Limb (tissue), 2 donors: ENCODE measurements around the gene DUS1L.

Source experiments
- DNase-seq, 2 donors: peaks; one replicate each; pipeline ENCODE4 v3.0.0-alpha.2; 2016; ENCODE audit errors: extremely low spot score in 2 of 2

The DUS1L gene

GRCh38 chr17:82055023-82055964, 10.3 kb downstream of the DUS1L start:
- DNase-seq, result no peak

DNA sequence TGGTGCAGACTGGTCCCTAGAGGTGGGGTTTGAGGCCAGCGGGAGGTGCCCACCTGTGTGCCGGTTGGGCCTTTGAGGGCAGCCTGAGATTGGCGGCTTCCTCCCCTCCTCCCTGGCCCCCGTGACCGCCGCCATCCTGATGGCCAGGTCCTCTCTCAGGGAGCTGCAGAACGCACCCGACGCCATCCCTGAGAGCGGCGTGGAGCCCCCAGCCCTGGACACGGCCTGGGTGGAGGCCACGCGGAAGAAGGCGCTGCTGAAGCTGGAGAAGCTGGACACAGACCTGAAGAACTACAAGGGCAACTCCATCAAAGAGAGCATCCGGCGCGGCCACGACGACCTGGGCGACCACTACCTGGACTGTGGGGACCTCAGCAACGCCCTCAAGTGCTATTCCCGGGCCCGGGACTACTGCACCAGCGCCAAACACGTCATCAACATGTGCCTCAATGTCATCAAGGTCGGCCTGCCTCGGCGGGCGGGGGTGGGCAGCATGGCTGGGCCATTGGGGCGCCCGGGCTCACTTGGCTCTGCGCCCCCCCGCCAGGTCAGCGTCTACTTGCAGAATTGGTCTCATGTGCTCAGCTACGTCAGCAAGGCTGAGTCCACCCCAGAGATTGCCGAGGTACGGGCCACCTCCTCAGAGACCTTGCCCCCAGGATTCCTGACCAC, 11.1 kb downstream of the DUS1L start:
- no peak for DNase-seq

- DNase-seq, result no peak
These were observed 11.9 kb downstream of the DUS1L start for GRCh38 chr17:82053556-82054263.

- no peak for DNase-seq
These were observed 12.5 kb downstream of the DUS1L start for GRCh38 chr17:82053130-82053529.

DNA sequence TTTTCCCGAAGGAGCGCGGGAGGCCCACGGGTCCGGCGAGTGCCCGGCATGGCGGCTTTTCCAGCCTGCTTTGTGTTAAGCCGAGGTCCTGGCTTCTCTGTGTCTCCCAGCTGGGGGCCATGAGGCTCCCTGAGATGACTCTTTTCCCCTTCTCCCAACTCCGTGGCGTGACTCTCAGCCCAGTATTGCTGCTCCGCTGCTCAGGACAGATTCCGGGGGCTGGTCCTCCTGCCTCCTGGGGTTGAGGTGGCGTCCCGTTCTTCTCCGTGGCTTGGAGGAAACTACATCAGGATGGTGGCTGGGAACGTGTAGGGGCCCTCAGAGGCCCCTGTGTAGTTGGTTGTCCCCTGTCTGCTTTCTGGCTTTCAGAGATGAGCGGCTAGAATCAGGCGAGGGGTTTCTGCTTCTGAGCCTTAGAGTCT, 13.0 kb downstream of the DUS1L start:
- no peak for DNase-seq

GRCh38 chr17:82051776-82052637, 13.6 kb downstream of the DUS1L start, which contains the start of the genes GPS1 and RFNG:
Gene GPS1 (plus strand): TSS chr17:82051898. CDS start chr17:82051932, 34 bp downstream.
Gene RFNG (minus strand): TSS chr17:82051811. CDS start chr17:82051766, 45 bp downstream.
- DNase-seq, result peak; percentile 57 to 87

DNA sequence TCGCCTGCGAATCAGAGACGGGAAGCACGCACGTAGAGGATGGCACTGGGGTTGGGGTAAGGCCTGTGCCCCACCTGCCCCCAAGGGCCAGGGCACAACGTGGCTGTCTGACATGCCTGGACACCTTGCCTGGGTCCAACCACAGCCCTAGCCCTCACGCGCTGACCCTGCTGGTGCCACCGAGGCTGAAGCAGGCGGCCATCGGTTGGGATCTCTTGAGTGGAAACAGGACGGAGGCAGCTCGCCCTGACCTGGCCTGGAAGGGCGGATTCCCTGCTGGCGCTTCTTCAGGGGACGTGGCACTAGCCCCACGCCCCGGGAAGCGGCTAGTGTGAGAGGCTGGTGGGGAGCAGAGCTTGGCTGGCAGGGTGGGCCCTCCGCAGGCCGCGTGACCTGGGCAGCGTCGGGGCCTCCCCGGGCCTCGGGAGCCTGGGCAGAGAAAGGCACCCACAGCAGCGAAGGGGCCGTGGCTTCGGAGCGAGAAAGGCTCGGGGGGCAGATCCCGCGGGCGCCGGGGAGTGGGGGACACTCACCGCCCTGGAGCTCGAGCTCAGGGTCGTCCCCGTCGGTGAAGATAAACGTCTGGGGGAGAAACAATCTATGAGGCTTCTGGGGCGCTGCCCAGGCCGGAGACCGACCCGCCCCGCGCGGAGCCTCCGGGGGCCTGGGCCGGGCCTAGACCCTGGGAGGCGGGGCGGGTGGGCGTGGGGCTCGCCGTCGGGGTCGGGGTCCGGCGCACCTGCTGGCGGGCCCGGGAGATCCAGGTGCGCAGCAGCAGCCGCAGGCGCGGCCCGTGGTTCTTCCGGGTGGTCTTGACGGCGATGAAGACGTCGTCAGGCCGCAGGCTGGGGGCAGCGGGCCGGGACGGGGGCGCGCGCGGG, 14.6 kb downstream of the DUS1L start:
- DNase-seq, result no peak

GRCh38 chr17:82050152-82050760, 15.3 kb downstream of the DUS1L start:
- DNase-seq, result no peak

- no peak for DNase-seq
These were observed 16.1 kb downstream of the DUS1L start for GRCh38 chr17:82049521-82049971.

DNA sequence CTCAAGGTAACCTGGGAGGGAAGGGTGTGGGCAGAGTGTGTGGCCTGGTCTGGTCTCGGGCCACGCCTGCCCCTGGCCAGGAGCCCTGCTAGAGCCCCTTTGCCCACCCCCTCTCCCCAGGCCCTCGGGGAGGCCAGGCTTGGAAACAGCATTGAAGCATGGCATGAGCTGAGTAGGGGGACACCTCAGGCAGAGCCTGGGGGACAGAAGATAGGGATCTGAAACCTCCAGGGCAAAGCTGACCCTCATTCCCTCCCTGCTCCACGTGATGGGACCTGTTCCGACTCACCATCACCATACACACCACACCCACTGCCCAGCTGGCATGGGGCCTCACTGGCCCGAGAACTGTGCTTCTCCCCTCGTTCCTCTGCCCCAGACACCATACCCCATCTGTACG, 16.5 kb downstream of the DUS1L start:
- DNase-seq, result no peak

- no peak for DNase-seq
These were observed 17.0 kb downstream of the DUS1L start for GRCh38 chr17:82048571-82048971.

GRCh38 chr17:82047914-82048570, 17.6 kb downstream of the DUS1L start:
- no peak for DNase-seq

DNA sequence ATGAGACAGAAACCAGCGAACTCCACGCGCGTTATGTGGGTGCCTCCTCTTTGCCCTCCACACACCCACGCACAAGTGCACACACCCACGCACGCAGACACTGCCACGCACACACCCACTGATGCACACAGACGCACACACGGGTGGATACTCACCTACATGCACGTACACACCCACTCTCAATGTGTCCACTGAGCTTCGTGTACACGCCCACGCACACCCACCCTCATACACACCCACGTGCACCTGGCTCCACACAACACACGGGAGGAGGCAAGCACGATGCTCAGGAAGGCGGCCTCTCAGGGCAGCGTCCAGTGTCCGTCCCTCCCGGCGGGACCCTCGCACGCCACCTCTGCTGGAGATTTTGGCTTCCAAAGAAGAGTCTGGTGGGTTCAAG, 18.2 kb downstream of the DUS1L start:
- DNase-seq, result no peak

GRCh38 chr17:82046903-82047302, 18.7 kb downstream of the DUS1L start:
- DNase-seq, result no peak

GRCh38 chr17:82045936-82046484, 19.6 kb downstream of the DUS1L start:
- no peak for DNase-seq

DNA sequence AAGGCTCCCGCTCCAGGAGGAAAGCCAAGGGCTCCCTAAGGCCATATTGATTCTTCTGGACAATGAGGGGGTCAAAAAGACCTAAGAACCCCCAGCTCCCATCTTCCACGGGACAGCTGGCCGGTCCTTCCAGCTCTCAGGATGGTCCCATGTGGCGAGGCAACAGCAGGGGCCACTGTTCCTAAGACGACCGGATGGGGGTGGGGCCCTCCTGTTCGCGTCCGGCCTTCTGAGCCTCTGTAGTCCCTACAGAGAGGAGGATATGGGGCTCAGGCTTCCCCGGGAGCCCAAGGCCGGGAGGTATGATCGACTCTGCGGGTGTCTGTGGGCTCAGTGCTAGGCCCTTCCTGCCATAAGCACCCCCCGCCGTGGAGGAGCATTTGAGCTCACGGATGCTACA, 22.1 kb downstream of the DUS1L start:
- no peak for DNase-seq

DNA sequence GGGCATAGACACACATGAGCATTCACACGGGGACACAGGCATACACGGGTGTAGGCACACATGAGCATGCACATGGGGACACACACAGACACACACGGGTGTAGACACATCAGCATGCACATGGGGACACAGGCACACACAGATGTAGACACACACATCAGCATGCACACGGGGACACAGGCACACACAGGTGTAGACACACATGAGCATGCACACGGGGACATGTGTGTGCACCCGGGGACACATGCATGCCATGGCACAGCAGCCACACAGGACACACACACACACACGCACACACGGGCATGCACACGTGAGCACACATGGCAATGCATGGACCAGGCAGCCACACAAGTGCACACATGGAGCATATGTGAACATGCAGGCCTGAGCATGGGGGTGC, 23.0 kb downstream of the DUS1L start:
- DNase-seq, result no peak

DNA sequence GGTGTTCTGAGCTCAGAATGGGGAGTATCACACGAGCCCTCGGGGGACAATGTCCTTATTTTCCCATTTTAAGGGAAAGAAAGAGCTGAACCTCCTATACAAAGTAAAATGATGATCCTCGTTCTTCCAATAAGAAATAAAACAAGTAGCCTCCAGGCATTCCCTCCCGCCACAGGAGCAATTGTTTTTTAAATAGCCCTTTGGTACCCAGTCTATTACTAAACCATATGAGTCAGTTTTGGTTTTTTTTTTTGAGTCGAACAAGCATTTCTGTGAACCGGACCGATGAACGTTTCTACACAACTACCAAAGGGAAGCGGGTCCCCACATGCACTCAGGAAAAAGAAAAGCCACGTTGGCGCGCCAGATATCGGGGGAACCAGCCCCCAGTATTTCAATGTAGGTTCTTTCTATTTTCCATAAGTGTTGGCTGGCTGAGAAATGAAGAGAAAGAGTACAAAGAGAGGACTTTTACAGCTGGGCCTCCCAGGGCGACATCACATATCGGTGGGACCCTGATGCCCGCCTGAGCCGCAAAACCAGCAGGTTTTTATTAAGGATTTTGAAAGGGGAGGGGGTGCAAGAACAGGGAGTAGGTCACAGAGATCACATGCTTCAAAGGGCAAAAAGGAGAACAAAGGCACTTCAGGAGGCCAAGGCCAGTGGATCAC, 24.3 kb downstream of the DUS1L start:
- DNase-seq, result no peak
